Measurements from ENCODE around the gene ARMS2. TPM values are rescaled to one million over a fixed set of nuclear protein-coding genes. Genes with fewer than 3 reads are reported as not detected.
A peak's percentile ranks its signal among the peaks of the same experiment; 100 is the strongest.

The ARMS2 gene
- total and polyA plus RNA-seq, 2 donors (not counting 1 experiment from before 2014, with no cell fraction given): not detected

DNA sequence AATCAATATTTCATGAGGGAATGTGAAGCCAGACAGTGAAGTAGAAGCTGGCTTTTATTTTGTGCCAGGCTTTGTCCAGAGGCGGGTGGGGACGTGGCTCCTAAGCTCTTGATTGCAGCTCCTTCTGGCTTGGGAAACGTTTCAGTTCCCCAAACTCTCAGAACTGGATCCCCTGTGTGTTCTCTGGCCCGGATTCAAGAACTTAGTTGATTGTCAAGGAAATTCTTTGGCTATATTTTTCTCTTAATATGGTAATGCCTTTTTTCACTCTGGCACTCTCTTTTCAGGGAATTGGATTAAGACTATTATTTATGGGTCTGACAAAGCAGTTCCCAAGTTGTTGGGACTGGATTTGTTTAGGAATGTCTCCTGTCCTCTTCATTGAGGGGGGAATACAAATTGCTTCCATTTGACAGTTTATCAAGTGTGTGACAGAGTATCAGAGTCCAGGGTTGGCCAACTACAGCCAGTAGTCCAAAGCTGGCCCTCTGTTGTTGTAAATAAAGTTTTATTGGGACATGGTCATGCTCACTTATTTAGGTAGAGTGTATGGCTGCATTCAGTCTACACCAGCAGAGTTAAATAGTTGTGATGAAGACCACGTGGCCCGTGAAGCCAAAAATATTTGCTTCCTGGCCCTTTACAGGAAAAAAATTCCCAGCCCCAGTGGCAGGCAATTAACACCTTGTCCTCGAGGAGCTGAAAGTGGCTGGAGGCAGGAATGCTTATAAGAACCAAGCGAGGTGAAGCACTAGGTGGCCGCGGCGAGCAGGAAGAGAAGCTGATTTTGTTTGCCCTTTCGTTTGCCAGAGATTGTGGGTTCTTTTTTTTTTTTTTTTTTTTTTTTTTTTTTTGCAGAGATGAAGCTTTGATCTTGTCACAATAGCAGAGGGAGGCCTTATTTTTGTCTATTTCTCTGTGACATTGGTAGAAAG lies 41.2 kb downstream of the ARMS2 start:
- no peaks in the 10 kb centered on the region for H3K36me3 ChIP-seq (ENCODE audit: control insufficient read depth, insufficient read depth, low read length)
- H4K20me1 ChIP-seq (ENCODE audit: control insufficient read depth, extremely low read depth, insufficient read depth, low read length): no peaks in the 10 kb centered on the region
- TF ChIP-seq EZH2 (IDR thresholded peaks at IDR 0.05; ENCODE audit: low read length, missing control alignments): no peak
- TF ChIP-seq, protein P1, sequence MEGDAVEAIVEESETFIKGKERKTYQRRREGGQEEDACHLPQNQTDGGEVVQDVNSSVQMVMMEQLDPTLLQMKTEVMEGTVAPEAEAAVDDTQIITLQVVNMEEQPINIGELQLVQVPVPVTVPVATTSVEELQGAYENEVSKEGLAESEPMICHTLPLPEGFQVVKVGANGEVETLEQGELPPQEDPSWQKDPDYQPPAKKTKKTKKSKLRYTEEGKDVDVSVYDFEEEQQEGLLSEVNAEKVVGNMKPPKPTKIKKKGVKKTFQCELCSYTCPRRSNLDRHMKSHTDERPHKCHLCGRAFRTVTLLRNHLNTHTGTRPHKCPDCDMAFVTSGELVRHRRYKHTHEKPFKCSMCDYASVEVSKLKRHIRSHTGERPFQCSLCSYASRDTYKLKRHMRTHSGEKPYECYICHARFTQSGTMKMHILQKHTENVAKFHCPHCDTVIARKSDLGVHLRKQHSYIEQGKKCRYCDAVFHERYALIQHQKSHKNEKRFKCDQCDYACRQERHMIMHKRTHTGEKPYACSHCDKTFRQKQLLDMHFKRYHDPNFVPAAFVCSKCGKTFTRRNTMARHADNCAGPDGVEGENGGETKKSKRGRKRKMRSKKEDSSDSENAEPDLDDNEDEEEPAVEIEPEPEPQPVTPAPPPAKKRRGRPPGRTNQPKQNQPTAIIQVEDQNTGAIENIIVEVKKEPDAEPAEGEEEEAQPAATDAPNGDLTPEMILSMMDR (conservative IDR thresholded peaks at IDR 0.05 in 1 of 2, IDR thresholded peaks at IDR 0.05 in 1 of 2; ENCODE audit: low read depth in 1 of 2, low read length in 2 of 2): no peak
- H3K79me2 ChIP-seq (ENCODE audit: control insufficient read depth, insufficient read depth, low read length): no peaks in the 10 kb centered on the region
- peak overlapping the region; percentile 22 for H3K27ac ChIP-seq (ENCODE audit: insufficient read depth, low read length)
- H3K27me3 ChIP-seq (ENCODE audit: control insufficient read depth, insufficient read depth, low read length): no peaks in the 10 kb centered on the region
- no peak overlapping the region for H3K4me2 ChIP-seq (ENCODE audit: extremely low read depth, insufficient read depth, low read length)
- peaks cover 5% of the 10 kb centered on the region for H3K4me1 ChIP-seq (ENCODE audit: control insufficient read depth, extremely low read depth, insufficient read depth, low read length)
- no peaks in the 10 kb centered on the region for H3K9me3 ChIP-seq (ENCODE audit: control insufficient read depth, insufficient read depth, low read depth, low read length)
- H3K9ac ChIP-seq (ENCODE audit: insufficient read depth, low read length): no peak overlapping the region
- H2AFZ ChIP-seq (ENCODE audit: low read length): no peak overlapping the region
- H3K4me3 ChIP-seq (replicated peaks in 1 of 4; ENCODE audit: control extremely low read depth in 1 of 4, insufficient read depth in 1 of 4, low read depth in 3 of 4, low read length in 4 of 4): no peak overlapping the region
- peak; percentile 60 to 77 for DNase-seq (ENCODE audit: low read depth in 2 of 2)

DNA sequence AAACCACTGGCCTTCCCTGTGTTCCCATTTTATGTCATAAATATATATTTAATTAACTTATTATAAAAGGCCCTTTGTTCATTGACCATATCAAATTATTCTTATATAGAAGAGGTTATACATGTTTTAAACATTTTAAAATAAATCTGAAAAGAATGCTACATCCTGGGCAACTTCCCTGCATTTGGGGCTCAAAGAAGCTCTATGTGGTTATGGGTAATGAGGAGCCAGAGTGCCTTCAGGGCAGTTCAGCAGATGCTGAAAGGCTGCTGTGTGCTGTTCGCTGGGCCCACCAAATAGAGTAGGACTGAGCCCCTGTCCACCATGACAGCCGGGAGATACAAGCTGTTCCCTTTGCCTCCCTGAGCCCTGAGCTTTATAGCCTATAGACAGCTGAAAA lies 42.8 kb downstream of the ARMS2 start:
- Histone ChIP-seq H3K27ac (ENCODE audit: insufficient read depth, low read length) (no peak overlapping the region), H2AFZ (ENCODE audit: low read length) (no peak overlapping the region), H3K4me1 (ENCODE audit: control insufficient read depth, extremely low read depth, insufficient read depth, low read length) (peaks cover 5% of the 10 kb centered on the region), H3K9me3 (ENCODE audit: control insufficient read depth, insufficient read depth, low read depth, low read length) (no peaks in the 10 kb centered on the region), H4K20me1 (ENCODE audit: control insufficient read depth, extremely low read depth, insufficient read depth, low read length) (no peaks in the 10 kb centered on the region), H3K36me3 (ENCODE audit: control insufficient read depth, insufficient read depth, low read length) (no peaks in the 10 kb centered on the region), H3K9ac (ENCODE audit: insufficient read depth, low read length) (no peak overlapping the region), H3K4me2 (ENCODE audit: extremely low read depth, insufficient read depth, low read length) (no peak overlapping the region), H3K79me2 (ENCODE audit: control insufficient read depth, insufficient read depth, low read length) (no peaks in the 10 kb centered on the region), H3K27me3 (ENCODE audit: control insufficient read depth, insufficient read depth, low read length) (no peaks in the 10 kb centered on the region), H3K4me3 (replicated peaks in 1 of 4; ENCODE audit: control extremely low read depth in 1 of 4, insufficient read depth in 1 of 4, low read depth in 3 of 4, low read length in 4 of 4) (no peak overlapping the region)
- TF ChIP-seq, protein P1 (conservative IDR thresholded peaks at IDR 0.05 in 1 of 2, IDR thresholded peaks at IDR 0.05 in 1 of 2; ENCODE audit: low read depth in 1 of 2, low read length in 2 of 2): no peak
- no peak for TF ChIP-seq EZH2 (IDR thresholded peaks at IDR 0.05; ENCODE audit: low read length, missing control alignments)
- DNase-seq (ENCODE audit: low read depth in 2 of 2): no peak

DNA sequence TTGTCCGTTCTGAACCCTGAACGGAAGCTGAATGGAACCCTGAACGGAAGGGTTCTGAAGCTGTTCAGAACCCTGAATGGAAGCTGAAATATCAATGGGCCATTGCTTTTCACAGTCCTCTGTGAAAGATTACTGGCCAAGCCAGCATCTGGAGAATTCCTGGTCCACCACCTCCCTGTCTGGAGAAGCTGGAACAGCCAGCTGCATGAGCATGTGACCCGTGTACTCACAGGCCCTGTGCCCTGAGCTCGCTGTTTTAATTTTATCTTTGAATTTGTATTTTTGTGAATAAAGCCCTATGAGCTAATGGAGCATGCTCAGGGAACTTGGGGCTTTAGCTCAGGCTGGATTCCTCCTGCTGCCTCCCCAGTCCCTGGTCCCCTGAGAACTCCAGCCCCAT lies 44.1 kb downstream of the ARMS2 start:
- H3K4me1 ChIP-seq (ENCODE audit: control insufficient read depth, extremely low read depth, insufficient read depth, low read length): peaks cover 5% of the 10 kb centered on the region
- H3K9ac ChIP-seq (ENCODE audit: insufficient read depth, low read length): no peak overlapping the region
- peak in 1 of 2 donors; percentile 46 for DNase-seq (ENCODE audit: low read depth in 2 of 2)
- no peak overlapping the region for H2AFZ ChIP-seq (ENCODE audit: low read length)
- no peaks in the 10 kb centered on the region for H3K27me3 ChIP-seq (ENCODE audit: control insufficient read depth, insufficient read depth, low read length)
- H3K4me2 ChIP-seq (ENCODE audit: extremely low read depth, insufficient read depth, low read length): no peak overlapping the region
- no peaks in the 10 kb centered on the region for H3K9me3 ChIP-seq (ENCODE audit: control insufficient read depth, insufficient read depth, low read depth, low read length)
- H3K27ac ChIP-seq (ENCODE audit: insufficient read depth, low read length): no peak overlapping the region
- H3K36me3 ChIP-seq (ENCODE audit: control insufficient read depth, insufficient read depth, low read length): no peaks in the 10 kb centered on the region
- H4K20me1 ChIP-seq (ENCODE audit: control insufficient read depth, extremely low read depth, insufficient read depth, low read length): no peaks in the 10 kb centered on the region
- H3K79me2 ChIP-seq (ENCODE audit: control insufficient read depth, insufficient read depth, low read length): no peaks in the 10 kb centered on the region
- no peak for TF ChIP-seq EZH2 (IDR thresholded peaks at IDR 0.05; ENCODE audit: low read length, missing control alignments)
- TF ChIP-seq, protein P1 (conservative IDR thresholded peaks at IDR 0.05 in 1 of 2, IDR thresholded peaks at IDR 0.05 in 1 of 2; ENCODE audit: low read depth in 1 of 2, low read length in 2 of 2): no peak
- H3K4me3 ChIP-seq (replicated peaks in 1 of 4; ENCODE audit: control extremely low read depth in 1 of 4, insufficient read depth in 1 of 4, low read depth in 3 of 4, low read length in 4 of 4): no peak overlapping the region
